ENCODE results near the gene MINDY4.

- TF ChIP-seq CTCF (IDR thresholded peaks at IDR 0.05; ENCODE audit: insufficient read depth, low read depth, low read length) (no peak), EZH2 (IDR thresholded peaks at IDR 0.05; ENCODE audit: insufficient read depth, low read length) (no peak)
These were observed 102.4 kb downstream of the MINDY4 start for GRCh38 chr7:30873656-30874055.
